SK-N-MC (cell line): ENCODE measurements around the gene IL13.

Experiments
- EZH2 ChIP-seq: fragments of 200-600 bp; sonication (generic); IDR thresholded peaks from one replicate; pipeline ENCODE4 v1.6.1; 2017; ENCODE audit warnings: antibody characterized with exemption
- FOXP2 ChIP-seq: optimal IDR thresholded peaks from 2 replicates; pipeline ENCODE3; 2011; ENCODE audit warnings: mild to moderate bottlenecking, moderate library complexity; ENCODE audit not compliant: insufficient read depth; ENCODE audit errors: extremely low read length, control extremely low read depth
- POLR2AphosphoS5 ChIP-seq: IDR thresholded peaks from 2 replicates; pipeline ENCODE4 v1.6.1; 2012; ENCODE audit warnings: mild to moderate bottlenecking, low read depth, low read length, borderline replicate concordance

GRCh38 chr5:132686193-132686592 lies 28.2 kb downstream of the IL13 start:
- TF ChIP-seq EZH2 (no peak), FOXP2 (no peak), POLR2AphosphoS5 (no peak)
